ENCODE results near the gene SRPX2. TPM values are rescaled to one million over a fixed set of nuclear protein-coding genes. Genes with fewer than 3 reads are reported as not detected.
A peak's percentile ranks its signal among the peaks of the same experiment; 100 is the strongest.

SRPX2 gene, protein sequence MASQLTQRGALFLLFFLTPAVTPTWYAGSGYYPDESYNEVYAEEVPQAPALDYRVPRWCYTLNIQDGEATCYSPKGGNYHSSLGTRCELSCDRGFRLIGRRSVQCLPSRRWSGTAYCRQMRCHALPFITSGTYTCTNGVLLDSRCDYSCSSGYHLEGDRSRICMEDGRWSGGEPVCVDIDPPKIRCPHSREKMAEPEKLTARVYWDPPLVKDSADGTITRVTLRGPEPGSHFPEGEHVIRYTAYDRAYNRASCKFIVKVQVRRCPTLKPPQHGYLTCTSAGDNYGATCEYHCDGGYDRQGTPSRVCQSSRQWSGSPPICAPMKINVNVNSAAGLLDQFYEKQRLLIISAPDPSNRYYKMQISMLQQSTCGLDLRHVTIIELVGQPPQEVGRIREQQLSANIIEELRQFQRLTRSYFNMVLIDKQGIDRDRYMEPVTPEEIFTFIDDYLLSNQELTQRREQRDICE
- total RNA-seq, result 10 to 100 TPM in 1 of 4 donors, 1 to 10 TPM in 3; 2.5 to 27.6 (median 4.8) TPM
- polyA plus RNA-seq, result 4.1 TPM
- long read RNA-seq, donor 1, full-length matches to known transcripts, result 1 of 3 reads
- long read RNA-seq, donor 1, partial matches to known transcripts, result 1 of 3 reads
- long read RNA-seq, donor 1, other reads (novel, unspliced or antisense), result 1 of 3 reads
- long read RNA-seq, donor 2, full-length matches to known transcripts, result 1 of 2 reads
- long read RNA-seq, donor 2, partial matches to known transcripts, result 0 of 2 reads
- long read RNA-seq, donor 2, other reads (novel, unspliced or antisense), result 1 of 2 reads
- long read RNA-seq, donor 3, full-length matches to known transcripts, result 15 of 28 reads
- long read RNA-seq, donor 3, partial matches to known transcripts, result 5 of 28 reads
- long read RNA-seq, donor 3, other reads (novel, unspliced or antisense), result 8 of 28 reads
- long read RNA-seq, donor 4, result 0 reads

DNA sequence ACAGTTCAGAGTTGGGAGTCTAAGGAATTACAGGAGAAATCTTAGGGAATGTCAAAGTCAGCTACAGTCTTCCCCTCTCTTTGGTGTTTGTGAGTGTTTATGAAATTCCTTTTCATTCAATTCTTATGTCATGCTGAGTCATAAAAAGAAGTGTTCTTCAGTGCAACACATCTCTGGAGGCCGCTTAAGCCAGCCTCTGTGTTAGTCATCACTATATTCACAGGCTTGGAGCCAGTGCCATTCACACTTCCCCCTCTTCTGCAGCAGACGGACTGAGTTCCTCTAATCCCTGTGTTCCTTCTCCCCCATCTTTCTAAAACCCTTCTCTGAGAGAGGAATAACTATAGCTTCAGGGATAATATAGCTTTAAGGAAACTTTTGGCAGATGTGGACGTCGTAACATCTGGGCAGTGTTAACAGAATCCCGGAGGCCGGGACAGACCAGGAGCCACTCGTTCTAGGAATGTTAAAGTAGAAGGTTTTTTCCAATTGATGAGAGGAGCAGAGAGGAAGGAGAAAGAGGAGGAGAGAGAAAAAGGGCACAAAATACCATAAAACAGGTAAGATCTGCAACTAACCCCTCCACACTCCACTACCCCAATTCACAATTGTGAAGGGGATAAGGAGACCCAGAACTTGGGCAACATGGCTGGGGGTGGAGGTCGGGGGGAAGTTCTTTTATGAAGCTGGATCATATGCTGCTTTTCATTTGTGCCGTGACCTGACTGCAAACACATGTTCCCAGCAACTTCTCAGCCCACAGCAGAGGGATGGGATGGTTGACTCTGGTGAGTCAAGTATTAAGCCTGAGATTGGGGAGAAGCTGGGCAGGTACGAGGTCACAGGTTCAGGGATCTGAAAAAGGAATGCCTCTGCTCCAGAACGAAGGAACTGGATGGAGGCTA is at the start of gene SRPX2:
SRPX2 (plus strand) TSS at position 244 of the 905 bp plus-strand sequence. CDS start 2,124 bp downstream, outside the sequence.
- peak; percentile 53 to 68 (median 56) for DNase-seq
- ATAC-seq, result peak; percentile 94 to 96
- peaks cover 1% of the 10 kb centered on the region for H3K4me1 ChIP-seq (ENCODE audit: control insufficient read depth, insufficient read depth, low read length)
- 43% methylated on average over 11 of the region's 11 CpGs for WGBS
- intact Hi-C loops (cut with DNase I), result no loop called here
- peak within 1 kb of the TSS; percentile 41 for H3K4me3 ChIP-seq (ENCODE audit: low read length)
- H3K27ac ChIP-seq (ENCODE audit: low read length), result peak within 1 kb of the TSS; percentile 58
- no peaks in the 10 kb centered on the region for H3K27me3 ChIP-seq (ENCODE audit: control insufficient read depth, insufficient read depth)
- H3K9me3 ChIP-seq (ENCODE audit: control insufficient read depth, low read length), result no peaks in the 10 kb centered on the region

DNA sequence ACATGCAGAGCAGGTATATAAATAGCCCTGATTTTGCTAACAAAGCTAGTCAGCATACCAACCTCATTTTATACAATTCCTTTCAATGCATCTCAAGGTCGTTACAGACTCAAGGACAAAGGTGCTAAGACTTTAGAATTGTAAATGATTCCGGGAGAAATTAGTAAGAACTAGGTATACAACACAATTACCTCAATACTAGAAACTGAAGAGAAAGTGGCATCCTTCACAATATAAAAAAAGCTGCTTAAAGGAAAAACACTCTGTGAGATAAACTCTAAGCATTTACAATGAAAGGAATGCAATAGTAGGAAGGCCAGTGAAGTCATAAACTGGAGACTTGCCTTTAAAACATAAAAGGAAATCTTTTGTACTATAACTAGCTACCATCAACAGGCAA is 47.4 kb upstream of the SRPX2 start:
- H3K27me3 ChIP-seq (ENCODE audit: control insufficient read depth, insufficient read depth), result no peaks in the 10 kb centered on the region
- H3K4me1 ChIP-seq (ENCODE audit: control insufficient read depth, insufficient read depth, low read length), result no peaks in the 10 kb centered on the region
- intact Hi-C loops (cut with DNase I), result no loop called here
- ATAC-seq (no peak), DNase-seq (no peak)
- H3K27ac ChIP-seq (ENCODE audit: low read length), result no peak overlapping the region
- WGBS, result 49% methylated on average over 2 of the region's 2 CpGs
- no peak overlapping the region for H3K4me3 ChIP-seq (ENCODE audit: low read length)
- H3K9me3 ChIP-seq (ENCODE audit: control insufficient read depth, low read length), result no peaks in the 10 kb centered on the region

DNA sequence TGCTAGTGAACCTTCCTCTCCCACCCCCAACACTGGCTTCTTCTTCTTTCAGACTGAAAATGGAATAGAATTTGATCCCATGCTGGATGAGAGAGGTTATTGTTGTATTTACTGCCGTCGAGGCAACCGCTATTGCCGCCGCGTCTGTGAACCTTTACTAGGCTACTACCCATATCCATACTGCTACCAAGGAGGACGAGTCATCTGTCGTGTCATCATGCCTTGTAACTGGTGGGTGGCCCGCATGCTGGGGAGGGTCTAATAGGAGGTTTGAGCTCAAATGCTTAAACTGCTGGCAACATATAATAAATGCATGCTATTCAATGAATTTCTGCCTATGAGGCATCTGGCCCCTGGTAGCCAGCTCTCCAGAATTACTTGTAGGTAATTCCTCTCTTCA is 44.5 kb upstream of the SRPX2 start:
- H3K27me3 ChIP-seq (ENCODE audit: control insufficient read depth, insufficient read depth), result no peaks in the 10 kb centered on the region
- intact Hi-C loops (cut with DNase I), result no loop called here
- no peak overlapping the region for H3K4me3 ChIP-seq (ENCODE audit: low read length)
- WGBS, result 88% methylated on average over 9 of the region's 9 CpGs
- no peak for DNase-seq
- no peak for ATAC-seq
- no peaks in the 10 kb centered on the region for H3K9me3 ChIP-seq (ENCODE audit: control insufficient read depth, low read length)
- H3K4me1 ChIP-seq (ENCODE audit: control insufficient read depth, insufficient read depth, low read length), result no peaks in the 10 kb centered on the region
- H3K27ac ChIP-seq (ENCODE audit: low read length), result no peak overlapping the region

DNA sequence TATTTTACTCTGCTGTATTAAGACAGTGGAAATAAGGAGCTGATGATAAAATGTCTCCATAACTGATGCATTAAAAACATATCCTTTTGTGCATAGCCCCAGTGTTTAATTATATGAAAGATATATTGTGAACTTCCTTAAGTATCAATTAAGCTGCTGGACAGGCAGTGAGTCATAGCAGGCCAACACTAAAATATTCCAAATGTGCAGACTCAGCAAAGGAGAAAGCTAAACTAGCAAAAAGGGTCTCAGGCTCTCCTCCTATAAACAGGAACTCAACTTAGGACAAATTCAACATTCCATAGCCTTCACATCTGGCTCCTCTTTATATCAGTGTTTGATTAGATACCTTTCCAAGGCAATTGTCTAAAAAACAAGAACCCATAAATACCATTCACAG is 43.7 kb upstream of the SRPX2 start:
- DNase-seq (no peak), ATAC-seq (no peak)
- Histone ChIP-seq H3K9me3 (ENCODE audit: control insufficient read depth, low read length) (no peaks in the 10 kb centered on the region), H3K4me3 (ENCODE audit: low read length) (no peak overlapping the region), H3K27me3 (ENCODE audit: control insufficient read depth, insufficient read depth) (no peaks in the 10 kb centered on the region), H3K4me1 (ENCODE audit: control insufficient read depth, insufficient read depth, low read length) (no peaks in the 10 kb centered on the region), H3K27ac (ENCODE audit: low read length) (no peak overlapping the region)
- intact Hi-C loops (cut with DNase I), result no loop called here

DNA sequence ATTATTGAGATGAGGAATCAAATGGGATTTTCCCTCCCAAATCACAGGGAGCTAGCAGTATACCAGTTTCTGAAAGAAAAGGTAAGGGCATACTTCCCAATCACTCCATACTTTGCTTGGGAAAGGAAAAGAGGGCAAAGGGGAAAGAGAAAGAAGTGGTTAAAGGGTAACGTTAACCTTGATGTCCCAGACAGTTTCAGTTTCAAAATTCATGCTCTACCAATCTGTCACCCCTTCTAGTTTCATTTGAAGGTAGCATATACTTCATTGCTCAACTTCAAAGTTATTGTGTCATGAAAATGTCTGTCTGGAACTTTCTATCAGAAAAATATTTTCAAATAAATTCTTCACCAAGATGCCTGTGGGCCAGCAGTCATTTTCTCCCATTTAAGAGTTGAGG is 43.2 kb upstream of the SRPX2 start:
- ATAC-seq (no peak), DNase-seq (no peak)
- H3K27me3 ChIP-seq (ENCODE audit: control insufficient read depth, insufficient read depth), result no peaks in the 10 kb centered on the region
- no peaks in the 10 kb centered on the region for H3K4me1 ChIP-seq (ENCODE audit: control insufficient read depth, insufficient read depth, low read length)
- intact Hi-C loops (cut with DNase I), result no loop called here
- H3K27ac ChIP-seq (ENCODE audit: low read length), result no peak overlapping the region
- 75% methylated on average over 1 of the region's 1 CpG for WGBS
- H3K9me3 ChIP-seq (ENCODE audit: control insufficient read depth, low read length), result no peaks in the 10 kb centered on the region
- H3K4me3 ChIP-seq (ENCODE audit: low read length), result no peak overlapping the region

DNA sequence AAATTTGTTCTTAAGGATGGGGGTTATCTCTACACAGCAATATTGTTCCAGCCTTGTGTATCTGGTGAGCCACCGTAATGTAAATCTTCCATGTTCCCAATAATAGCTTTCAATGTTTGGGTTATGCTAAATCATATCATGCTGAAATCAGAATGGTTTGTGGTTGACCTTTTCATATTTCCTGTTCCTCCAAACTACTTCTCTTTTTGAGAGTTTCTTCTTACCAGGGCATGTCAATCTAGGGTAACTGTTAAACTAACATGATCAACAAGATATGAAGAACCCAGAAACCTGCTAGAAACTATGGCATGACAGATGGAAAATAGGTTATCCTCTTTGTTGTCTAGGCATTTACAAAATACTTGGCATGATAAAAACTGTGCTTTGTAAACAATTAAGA is 37.2 kb upstream of the SRPX2 start:
- no peaks in the 10 kb centered on the region for H3K27me3 ChIP-seq (ENCODE audit: control insufficient read depth, insufficient read depth)
- ATAC-seq (no peak), DNase-seq (no peak)
- H3K27ac ChIP-seq (ENCODE audit: low read length), result no peak overlapping the region
- intact Hi-C loops (cut with DNase I), result no loop called here
- WGBS, result 71% methylated on average over 1 of the region's 1 CpG
- no peaks in the 10 kb centered on the region for H3K9me3 ChIP-seq (ENCODE audit: control insufficient read depth, low read length)
- no peaks in the 10 kb centered on the region for H3K4me1 ChIP-seq (ENCODE audit: control insufficient read depth, insufficient read depth, low read length)
- no peak overlapping the region for H3K4me3 ChIP-seq (ENCODE audit: low read length)

DNA sequence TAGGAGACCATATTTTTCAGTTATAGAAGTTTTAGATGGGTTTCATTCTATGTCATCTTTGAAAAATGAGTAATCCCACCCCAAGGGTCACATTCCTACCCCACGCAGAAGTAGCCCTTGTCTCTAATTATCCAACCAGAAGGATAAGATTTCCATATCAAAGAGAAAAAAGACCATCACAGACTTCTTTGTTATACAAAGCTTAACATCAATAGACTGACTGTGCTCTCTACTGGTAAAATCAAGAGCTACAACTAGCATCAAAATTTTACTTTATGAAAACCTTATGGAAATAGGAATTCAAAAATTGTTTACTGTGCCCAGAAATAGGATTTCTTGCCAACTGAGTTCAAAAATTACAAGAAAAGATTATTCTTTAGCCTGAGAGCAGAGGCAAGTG is 34.4 kb upstream of the SRPX2 start:
- 3% methylated on average over 1 of the region's 1 CpG for WGBS

DNA sequence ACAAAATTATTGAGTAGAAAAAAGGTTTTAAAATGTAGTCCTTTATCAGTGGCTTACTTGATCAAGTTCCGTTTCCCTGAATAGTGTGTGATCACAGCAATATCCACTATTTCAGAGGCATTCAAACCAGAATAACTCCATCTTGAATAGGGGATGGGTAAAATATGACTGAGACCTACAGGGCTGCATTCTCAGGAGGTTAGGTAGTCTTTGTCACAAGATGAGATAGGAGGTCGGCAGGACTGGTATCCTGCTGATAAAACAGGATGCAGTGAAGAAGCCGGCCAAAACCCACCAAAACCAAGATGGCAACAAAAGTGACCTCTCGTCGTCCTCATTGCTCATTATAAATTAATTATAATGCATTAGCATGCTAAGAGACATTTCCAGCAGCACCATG is 32.0 kb upstream of the SRPX2 start:
- WGBS, result 61% methylated on average over 5 of the region's 5 CpGs
- Histone ChIP-seq H3K4me1 (ENCODE audit: control insufficient read depth, insufficient read depth, low read length) (no peaks in the 10 kb centered on the region), H3K27ac (ENCODE audit: low read length) (no peak overlapping the region), H3K9me3 (ENCODE audit: control insufficient read depth, low read length) (no peaks in the 10 kb centered on the region), H3K4me3 (ENCODE audit: low read length) (no peak overlapping the region), H3K27me3 (ENCODE audit: control insufficient read depth, insufficient read depth) (no peaks in the 10 kb centered on the region)
- intact Hi-C loops (cut with DNase I), result no loop called here
- no peak for ATAC-seq
- DNase-seq, result no peak

More for the DNA sequence above, 34.4 kb upstream of the SRPX2 start:
- no peak overlapping the region for H3K27ac ChIP-seq (ENCODE audit: low read length)
- DNase-seq (no peak), ATAC-seq (no peak)
- H3K9me3 ChIP-seq (ENCODE audit: control insufficient read depth, low read length), result no peaks in the 10 kb centered on the region
- intact Hi-C loops (cut with DNase I), result no loop called here
- no peak overlapping the region for H3K4me3 ChIP-seq (ENCODE audit: low read length)
- H3K27me3 ChIP-seq (ENCODE audit: control insufficient read depth, insufficient read depth), result no peaks in the 10 kb centered on the region
- no peaks in the 10 kb centered on the region for H3K4me1 ChIP-seq (ENCODE audit: control insufficient read depth, insufficient read depth, low read length)

DNA sequence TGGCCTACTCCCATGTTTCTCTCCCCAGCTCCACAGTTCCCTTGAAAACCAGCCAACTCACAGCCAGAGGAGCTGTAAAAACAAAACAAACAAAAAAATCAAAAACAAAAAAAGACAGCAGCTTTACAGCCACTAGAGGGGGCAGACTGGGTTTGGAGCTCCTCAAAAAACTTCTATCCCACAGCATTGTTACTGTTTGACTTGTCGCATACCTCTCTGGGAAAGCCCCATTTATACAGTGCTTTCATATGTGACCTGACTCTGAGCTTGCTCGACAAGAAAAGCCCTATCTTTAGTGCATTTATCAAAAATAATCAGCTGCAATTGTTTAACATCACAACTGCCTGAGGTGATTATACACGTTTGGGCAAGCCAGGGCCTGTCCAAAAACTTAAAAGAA is 29.0 kb upstream of the SRPX2 start:
- Histone ChIP-seq H3K9me3 (ENCODE audit: control insufficient read depth, low read length) (no peaks in the 10 kb centered on the region), H3K27ac (ENCODE audit: low read length) (no peak overlapping the region), H3K4me1 (ENCODE audit: control insufficient read depth, insufficient read depth, low read length) (no peaks in the 10 kb centered on the region), H3K4me3 (ENCODE audit: low read length) (no peak overlapping the region), H3K27me3 (ENCODE audit: control insufficient read depth, insufficient read depth) (no peaks in the 10 kb centered on the region)
- ATAC-seq, result no peak
- no peak for DNase-seq
- 21% methylated on average over 3 of the region's 3 CpGs for WGBS
- intact Hi-C loops (cut with DNase I), result no loop called here

DNA sequence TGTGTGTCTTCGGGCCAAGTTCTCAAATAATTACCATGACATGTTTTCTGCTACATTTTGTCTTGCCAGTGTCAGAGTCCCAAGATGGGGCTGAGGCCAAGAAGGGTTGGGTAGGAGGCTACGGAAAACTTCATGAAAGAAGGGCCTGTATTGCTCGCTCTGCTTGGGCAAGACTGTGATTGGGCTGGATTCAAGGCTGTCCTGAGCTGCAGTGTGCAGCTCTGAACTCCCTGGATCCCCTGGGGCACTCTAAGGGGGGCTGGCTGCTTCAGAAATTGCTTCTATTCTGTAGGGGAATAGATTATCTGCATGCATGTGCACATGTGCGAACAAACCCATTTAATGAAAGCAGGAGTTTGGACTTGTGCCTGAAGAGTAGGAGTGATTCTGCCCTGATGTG is 21.0 kb upstream of the SRPX2 start:
- ATAC-seq (peak in 1 of 2 donors; percentile 56), DNase-seq (peak in 2 of 3 donors; percentile 27 to 45)
- Histone ChIP-seq H3K4me1 (ENCODE audit: control insufficient read depth, insufficient read depth, low read length) (no peaks in the 10 kb centered on the region), H3K9me3 (ENCODE audit: control insufficient read depth, low read length) (no peaks in the 10 kb centered on the region), H3K27me3 (ENCODE audit: control insufficient read depth, insufficient read depth) (no peaks in the 10 kb centered on the region), H3K4me3 (ENCODE audit: low read length) (no peak overlapping the region), H3K27ac (ENCODE audit: low read length) (no peak overlapping the region)
- intact Hi-C loops (cut with DNase I), result no loop called here
- 69% methylated on average over 4 of the region's 4 CpGs for WGBS
